Parathyroid adenoma (tissue), 2 donors: ENCODE data around the gene HBS1L.

ENCODE experiments used
- H2AFZ ChIP-seq: fragments of 300-600 bp; sonication (generic); one replicate; pipeline ENCODE4 v1.7.0; 2017; ENCODE audit warnings: antibody characterized with exemption, mild to moderate bottlenecking
- H3K27ac ChIP-seq: fragments of 300-600 bp; sonication (generic); one replicate; pipeline ENCODE4 v1.7.0; 2017
- H3K27me3 ChIP-seq: fragments of 300-600 bp; sonication (generic); one replicate; pipeline ENCODE4 v1.7.0; 2017; ENCODE audit warnings: low read length; ENCODE audit not compliant: control insufficient read depth, insufficient read depth
- H3K36me3 ChIP-seq: fragments of 300-600 bp; sonication (generic); one replicate; pipeline ENCODE4 v1.7.0; 2017; ENCODE audit warnings: low read length; ENCODE audit not compliant: control insufficient read depth, insufficient read depth
- H3K4me1 ChIP-seq: fragments of 300-600 bp; sonication (generic); one replicate; pipeline ENCODE4 v1.7.0; 2017; ENCODE audit warnings: control low read depth
- H3K4me2 ChIP-seq: fragments of 300-600 bp; sonication (generic); one replicate; pipeline ENCODE4 v1.7.0; 2017; ENCODE audit warnings: low read length
- H3K4me3 ChIP-seq: fragments of 300-600 bp; sonication (generic); one replicate; pipeline ENCODE4 v1.7.0; 2017; ENCODE audit warnings: low read depth, low read length
- H3K79me2 ChIP-seq: fragments of 300-600 bp; sonication (generic); one replicate; pipeline ENCODE4 v1.7.0; 2017; ENCODE audit warnings: control low read depth
- H3K9ac ChIP-seq: fragments of 300-600 bp; sonication (generic); one replicate; pipeline ENCODE4 v1.7.0; 2017; ENCODE audit warnings: mild to moderate bottlenecking
- H3K9me3 ChIP-seq: fragments of 300-600 bp; sonication (generic); one replicate; pipeline ENCODE4 v1.7.0; 2017; ENCODE audit warnings: low read length; ENCODE audit not compliant: control insufficient read depth
- CTCF ChIP-seq: fragments of 300-600 bp; sonication (generic); IDR thresholded peaks from one replicate; pipeline ENCODE4 v1.7.0; 2017; ENCODE audit warnings: antibody characterized with exemption, mild to moderate bottlenecking
- donor health status: primary hyperparathyroidism.

Gene HBS1L

GRCh38 chr6:135084001-135084915 is 29.6 kb upstream of the HBS1L start:
- Histone ChIP-seq H3K9ac (no peak overlapping the region), H3K36me3 (no peaks in the 10 kb centered on the region), H3K27me3 (no peaks in the 10 kb centered on the region), H3K4me2 (no peak overlapping the region), H3K4me3 (no peak overlapping the region), H2AFZ (no peak overlapping the region), H3K79me2 (no peaks in the 10 kb centered on the region), H3K9me3 (no peaks in the 10 kb centered on the region), H3K4me1 (no peaks in the 10 kb centered on the region), H3K27ac (no peak overlapping the region)
- TF ChIP-seq CTCF = no peak

DNA sequence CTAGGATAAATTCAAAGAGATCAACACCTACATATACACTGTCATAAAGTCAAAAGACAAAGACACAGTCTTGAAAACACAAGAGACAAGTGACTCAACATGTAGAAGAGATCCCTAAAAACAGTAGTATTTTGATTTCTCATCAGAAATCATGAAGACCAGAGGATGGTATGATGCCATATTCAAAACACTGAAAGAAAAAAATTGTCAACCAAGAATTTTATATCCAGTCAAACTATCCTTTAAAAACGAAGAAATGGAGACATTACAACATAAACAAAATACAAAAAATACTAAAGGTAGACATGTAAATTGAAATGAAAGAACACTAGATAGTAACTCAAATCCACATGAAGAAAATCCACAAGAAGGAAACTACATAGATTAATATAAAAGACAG is 27.3 kb upstream of the HBS1L start:
- Histone ChIP-seq H3K36me3 (no peaks in the 10 kb centered on the region), H3K27me3 (no peaks in the 10 kb centered on the region), H3K4me3 (no peak overlapping the region), H3K9me3 (no peaks in the 10 kb centered on the region), H3K27ac (no peak overlapping the region), H3K9ac (no peak overlapping the region), H2AFZ (no peak overlapping the region), H3K4me1 (no peaks in the 10 kb centered on the region), H3K79me2 (no peaks in the 10 kb centered on the region), H3K4me2 (no peak overlapping the region)
- no peak for TF ChIP-seq CTCF

DNA sequence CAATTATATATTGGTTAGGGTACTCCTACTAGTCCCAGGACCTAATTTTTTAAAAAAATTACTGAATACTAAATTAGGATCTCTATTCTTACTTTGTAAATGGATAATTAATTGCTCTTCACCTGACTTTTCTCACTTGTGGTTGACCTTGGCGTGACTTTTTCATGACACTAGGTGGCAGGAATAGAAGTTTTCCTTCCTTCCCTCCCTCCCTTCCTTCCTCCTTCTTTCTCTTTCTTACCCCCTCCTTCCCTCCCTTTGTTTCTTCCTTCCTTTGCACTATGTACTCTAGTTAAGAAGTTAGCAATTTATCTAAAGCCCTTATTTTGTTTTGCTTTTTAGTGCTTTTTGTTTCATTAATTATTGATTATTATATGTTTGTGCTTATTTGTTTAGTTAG is 20.4 kb upstream of the HBS1L start:
- Histone ChIP-seq H3K9me3 (no peaks in the 10 kb centered on the region), H3K79me2 (no peaks in the 10 kb centered on the region)

GRCh38 chr6:135073756-135074393 is 19.3 kb upstream of the HBS1L start:
- no peak overlapping the region for H2AFZ ChIP-seq
- no peak overlapping the region for H3K27ac ChIP-seq
- no peak overlapping the region for H3K4me3 ChIP-seq
- no peaks in the 10 kb centered on the region for H3K79me2 ChIP-seq
- TF ChIP-seq CTCF = no peak
- no peak overlapping the region for H3K4me2 ChIP-seq
- H3K4me1 ChIP-seq = no peaks in the 10 kb centered on the region
- no peak overlapping the region for H3K9ac ChIP-seq
- H3K9me3 ChIP-seq = no peaks in the 10 kb centered on the region
- H3K36me3 ChIP-seq = no peaks in the 10 kb centered on the region
- no peaks in the 10 kb centered on the region for H3K27me3 ChIP-seq

More for the DNA sequence above, 20.4 kb upstream of the HBS1L start:
- H2AFZ ChIP-seq = no peak overlapping the region
- TF ChIP-seq CTCF = no peak
- H3K4me1 ChIP-seq = no peaks in the 10 kb centered on the region
- H3K9ac ChIP-seq = no peak overlapping the region
- no peak overlapping the region for H3K4me3 ChIP-seq
- no peak overlapping the region for H3K4me2 ChIP-seq
- no peak overlapping the region for H3K27ac ChIP-seq
- H3K36me3 ChIP-seq = no peaks in the 10 kb centered on the region
- H3K27me3 ChIP-seq = no peaks in the 10 kb centered on the region
